Measurements from ENCODE around the gene SNCB.

DNA sequence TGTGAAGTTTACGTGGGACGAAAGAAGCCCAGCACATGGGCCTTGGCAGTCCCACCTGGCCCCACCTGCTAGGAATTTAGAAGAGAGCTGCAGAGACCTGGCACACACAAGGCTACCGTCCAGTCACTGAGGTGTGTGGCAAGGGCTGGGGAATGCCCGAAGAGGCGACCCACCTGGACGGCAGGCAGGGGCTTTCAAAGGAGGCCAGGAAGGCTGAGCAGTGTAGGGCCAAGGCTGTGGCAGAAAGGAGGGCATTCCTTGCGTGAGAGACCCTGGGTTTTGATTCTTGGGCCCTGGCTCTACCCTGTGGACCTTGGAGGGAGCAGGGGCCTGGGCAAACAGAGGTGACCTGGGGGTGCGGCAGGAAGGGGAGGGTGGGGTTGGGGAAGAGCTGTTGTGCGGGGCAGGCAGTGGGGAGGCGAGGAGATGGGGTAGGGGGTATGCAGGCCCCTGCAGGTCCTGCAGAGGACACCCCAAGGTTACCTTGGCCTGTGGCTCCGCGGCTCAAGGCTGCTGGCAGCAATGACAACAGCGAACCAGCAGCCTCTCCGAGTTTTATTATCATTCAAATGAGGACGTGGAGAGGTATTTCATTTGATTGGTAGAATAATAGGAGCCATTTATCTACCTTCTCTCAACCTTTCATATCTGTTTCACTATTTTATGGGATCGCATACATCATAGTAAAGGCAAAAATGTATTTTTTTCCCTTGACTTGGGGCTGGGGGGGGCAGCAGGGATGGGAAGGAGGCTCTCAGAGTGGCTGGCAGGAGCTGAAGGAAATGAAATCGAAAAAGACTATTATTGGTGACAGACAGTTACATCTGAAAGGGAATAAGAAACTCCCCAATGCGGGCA, 41.8 kb upstream of the SNCB start:
- TF ChIP-seq, protein P1, sequence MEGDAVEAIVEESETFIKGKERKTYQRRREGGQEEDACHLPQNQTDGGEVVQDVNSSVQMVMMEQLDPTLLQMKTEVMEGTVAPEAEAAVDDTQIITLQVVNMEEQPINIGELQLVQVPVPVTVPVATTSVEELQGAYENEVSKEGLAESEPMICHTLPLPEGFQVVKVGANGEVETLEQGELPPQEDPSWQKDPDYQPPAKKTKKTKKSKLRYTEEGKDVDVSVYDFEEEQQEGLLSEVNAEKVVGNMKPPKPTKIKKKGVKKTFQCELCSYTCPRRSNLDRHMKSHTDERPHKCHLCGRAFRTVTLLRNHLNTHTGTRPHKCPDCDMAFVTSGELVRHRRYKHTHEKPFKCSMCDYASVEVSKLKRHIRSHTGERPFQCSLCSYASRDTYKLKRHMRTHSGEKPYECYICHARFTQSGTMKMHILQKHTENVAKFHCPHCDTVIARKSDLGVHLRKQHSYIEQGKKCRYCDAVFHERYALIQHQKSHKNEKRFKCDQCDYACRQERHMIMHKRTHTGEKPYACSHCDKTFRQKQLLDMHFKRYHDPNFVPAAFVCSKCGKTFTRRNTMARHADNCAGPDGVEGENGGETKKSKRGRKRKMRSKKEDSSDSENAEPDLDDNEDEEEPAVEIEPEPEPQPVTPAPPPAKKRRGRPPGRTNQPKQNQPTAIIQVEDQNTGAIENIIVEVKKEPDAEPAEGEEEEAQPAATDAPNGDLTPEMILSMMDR (IDR thresholded peaks at IDR 0.05) = no peak
- TF ChIP-seq POLR2A (IDR thresholded peaks at IDR 0.05) = no peak
